H4 (cell line): ENCODE data around the gene NXNL2. TPM values are rescaled to one million over a fixed set of nuclear protein-coding genes. Genes with fewer than 3 reads are reported as not detected.

Source experiments
- DNase-seq: peaks from one replicate; pipeline ENCODE4 v3.0.0-alpha.2; 2015; ENCODE audit warnings: low spot score
- total RNA-seq: library from RNA; depleted of rRNA; stranded (reverse); fragments of >200 nt; shearing (Covaris generic); gene quantifications from 2 replicates; pipeline ENCODE4 v1.2.3, GENCODE V29; 2014

Gene NXNL2
- total RNA-seq, 1 experiment from 2014 or later, result not detected

DNA sequence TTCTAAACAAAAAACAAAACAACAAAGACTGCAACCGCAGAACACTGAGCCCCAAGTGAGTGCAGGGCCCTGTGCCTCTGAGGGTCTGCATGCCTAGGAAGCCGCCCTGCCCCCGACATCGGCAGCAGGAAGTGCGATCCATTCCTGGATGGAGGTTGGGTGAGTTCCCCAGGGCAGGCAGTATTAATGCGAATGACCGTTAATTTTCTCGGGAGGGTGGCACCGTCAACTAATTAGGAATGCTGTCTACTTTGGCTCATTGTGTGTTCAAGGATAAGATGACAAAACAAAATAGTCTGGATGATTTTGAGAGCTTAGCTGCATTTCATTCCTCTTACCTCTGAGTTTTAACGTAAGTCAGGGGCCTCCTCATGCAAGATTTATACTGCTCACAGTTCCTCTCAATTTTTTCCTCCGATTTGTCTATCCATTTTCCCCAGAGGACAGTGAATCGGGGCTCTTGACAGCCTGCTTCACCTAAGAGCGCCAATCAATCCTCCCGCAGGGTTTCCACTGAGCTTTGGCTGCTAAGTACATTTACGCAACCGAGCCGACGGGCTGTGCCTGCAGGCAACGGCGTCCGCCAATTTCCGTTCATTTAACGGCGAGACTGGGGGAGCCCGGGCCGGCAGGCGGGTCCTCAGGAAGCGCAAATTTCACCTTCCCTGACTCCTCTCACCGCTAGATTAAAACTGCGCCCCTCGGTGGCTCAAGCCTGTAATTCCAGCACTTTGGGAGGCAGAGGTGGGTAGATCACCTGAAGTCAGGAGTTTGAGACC is 2.9 kb upstream of the NXNL2 start:
- DNase-seq, result no peak

DNA sequence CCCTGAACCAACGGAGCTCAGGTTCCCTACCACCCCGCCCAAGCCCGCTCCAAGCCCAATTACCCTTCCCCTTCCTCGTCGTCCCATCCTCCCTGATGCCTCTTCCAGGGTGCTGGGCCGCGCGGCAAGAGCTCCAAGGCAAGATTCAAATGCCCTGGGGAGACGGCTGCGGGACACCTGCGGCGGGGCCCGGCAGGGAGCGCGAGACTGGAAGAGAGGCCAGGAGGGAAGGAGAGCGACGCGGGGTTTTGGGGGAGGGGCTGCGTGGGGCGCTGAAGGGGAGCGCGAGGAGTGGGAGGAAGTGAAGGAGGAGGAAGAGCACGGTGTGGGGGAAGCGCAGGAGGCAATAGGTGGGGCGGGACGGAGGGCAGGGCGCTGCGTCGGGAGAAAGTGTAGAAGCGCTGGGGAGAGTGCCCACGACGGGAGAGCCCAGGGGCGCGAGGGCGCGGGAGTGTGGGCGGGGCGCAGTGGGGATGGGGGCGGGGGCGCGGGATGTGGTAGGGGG is 975 bp upstream of the NXNL2 start:
- peak; percentile 31 for DNase-seq

DNA sequence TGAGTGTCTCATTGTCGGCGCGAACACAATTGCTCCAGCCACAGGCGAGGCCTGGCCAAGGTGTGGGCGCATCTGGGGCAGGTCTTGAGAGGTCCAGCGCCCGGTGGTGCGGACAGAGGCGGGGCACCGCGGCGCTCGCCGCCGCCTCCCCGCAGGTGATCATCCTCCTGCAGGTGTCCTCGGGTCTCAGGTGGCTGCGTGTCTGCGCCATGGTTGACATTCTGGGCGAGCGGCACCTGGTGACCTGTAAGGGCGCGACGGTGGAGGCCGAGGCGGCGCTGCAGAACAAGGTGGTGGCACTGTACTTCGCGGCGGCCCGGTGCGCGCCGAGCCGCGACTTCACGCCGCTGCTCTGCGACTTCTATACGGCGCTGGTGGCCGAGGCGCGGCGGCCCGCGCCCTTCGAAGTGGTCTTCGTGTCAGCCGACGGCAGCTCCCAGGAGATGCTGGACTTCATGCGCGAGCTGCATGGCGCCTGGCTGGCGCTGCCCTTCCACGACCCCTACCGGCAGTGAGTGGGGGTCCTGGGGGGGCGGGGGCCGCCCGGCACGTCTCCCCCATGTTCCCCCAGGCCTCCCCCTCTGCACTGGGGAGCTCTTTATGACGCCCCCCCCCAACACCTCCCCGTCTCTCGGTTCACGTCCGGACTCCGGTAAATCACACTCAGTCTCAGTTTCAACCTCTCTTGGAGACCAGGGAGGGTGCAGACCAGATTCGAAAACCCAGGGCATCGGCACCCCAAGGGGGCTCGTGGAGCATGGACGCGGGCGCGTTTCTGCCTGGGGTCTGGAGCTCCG is 446 bp downstream of the NXNL2 start:
- no peak for DNase-seq

DNA sequence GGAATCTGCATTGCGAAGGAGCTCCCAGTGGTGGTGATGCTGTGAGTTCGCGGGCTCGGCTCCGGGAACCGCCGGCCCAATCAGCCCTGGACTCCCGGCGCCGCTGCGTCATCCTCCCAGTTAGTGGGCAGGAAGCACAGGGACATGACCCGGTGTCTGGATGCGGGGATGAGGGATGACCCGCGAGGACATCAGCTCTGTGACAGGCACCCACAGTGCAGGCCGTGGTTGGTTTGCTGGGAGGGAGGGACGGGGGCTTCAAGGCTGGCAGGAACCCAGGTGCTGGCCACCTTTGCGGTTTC is 996 bp downstream of the NXNL2 start:
- no peak for DNase-seq

DNA sequence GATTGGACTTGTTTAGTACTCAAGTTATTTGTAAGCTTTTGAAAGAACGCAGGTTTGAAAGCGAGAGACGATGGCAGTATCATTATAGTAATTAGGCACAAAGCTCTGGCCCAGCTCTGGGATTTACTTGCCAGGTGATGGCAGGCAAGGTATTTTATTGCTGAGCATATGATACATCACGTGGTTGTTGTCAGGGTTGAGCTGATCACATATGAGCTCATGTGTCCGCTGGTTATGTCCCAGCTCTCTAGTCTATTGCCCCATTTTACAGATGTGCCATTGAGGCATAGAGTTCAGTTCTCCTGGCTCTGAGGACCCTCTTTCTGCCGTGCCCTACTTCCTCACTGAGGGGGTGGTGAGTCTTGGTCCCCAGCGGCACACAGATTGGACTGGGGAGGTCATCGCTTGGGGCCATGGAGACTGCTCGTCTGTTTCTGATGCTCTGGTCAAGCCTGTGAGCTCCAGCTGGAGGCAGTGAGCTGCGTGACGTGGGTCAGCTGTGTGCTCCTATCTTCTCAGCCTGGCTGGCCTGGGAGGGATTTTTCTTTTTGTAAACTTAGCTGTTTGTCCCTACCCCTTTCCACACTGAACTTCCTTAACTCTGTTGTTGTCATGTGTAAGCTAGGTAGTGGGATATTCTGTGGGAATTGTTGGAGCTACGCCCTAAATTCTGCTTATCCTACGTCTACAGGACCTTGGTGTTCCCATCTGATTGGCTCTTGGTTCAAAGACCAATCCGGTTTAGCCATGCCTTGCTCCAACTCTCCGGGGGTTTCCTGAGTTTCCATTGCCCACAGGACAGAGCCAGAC is 2.2 kb downstream of the NXNL2 start:
- no peak for DNase-seq

DNA sequence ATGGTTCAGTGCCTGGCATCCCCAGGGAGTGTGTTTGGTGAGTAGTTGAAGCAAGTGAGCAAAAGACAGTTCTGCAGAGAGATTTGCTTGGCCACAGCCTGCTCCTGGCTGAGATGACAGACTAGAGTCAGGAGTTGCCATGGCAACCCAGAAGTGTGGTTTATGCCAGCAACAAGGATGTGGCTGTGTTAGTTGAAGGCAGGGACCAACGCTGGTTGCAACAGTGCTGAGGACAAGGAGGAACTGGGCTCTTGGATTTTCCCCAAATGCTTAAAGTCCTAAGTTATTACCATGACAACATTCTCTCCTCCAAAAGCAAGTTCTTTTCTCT is 2.7 kb downstream of the NXNL2 start:
- DNase-seq, result peak; percentile 85

DNA sequence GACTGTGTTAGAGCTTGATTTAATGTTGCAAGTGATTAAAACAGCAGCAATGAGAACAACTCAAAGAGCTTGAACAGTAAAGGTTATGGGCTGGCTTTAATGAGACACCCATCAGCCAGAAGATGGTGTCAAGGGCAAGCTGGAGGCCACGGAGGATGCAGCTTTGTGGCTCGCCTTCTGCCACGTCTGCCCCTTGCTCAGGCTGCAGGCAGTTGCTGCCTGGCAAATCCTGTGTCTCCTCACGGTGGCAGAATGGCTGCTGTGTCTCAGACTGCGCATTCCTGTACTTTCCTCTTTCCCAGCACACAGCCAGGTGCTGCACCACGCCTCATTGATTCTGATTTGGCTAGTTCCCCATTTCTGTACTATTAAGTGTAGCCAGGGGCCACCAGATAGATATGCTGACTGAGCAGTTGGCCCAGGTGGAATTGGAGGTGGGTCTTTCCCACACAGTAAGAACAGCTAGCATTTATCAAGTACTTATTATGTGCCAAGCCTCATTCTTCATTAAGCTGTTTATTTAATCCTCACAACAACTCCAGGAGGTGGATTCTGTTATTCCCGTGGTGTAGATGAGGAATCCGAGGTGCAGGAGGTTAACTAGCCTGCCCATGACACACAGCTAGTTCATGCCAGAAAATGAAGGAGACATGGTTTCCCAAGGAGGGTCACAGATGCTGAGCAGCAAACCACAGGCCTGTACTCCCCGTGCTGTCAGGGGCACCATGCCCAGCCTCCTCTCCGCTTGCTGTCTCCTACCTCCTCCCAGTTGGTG is 3.5 kb downstream of the NXNL2 start:
- DNase-seq, result no peak

DNA sequence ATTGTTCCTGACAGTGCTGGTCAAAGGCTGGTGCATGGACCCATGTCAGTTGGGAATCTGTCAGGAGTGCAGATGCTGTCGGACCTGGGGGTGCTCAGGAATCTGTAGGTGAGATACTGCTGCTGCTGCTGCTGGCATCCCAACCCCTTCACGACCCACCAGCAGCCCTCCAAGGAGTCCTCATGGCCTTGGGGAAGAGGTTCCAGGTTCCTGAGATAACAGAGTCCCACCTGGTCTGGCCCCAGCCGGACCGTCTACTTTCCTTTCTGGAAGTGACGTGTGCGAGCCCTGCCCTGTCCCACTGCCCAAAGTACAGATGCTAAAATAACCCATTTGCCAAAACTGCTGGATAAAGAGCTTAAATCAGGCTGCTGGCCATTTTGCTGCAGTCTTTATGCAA is 4.3 kb downstream of the NXNL2 start:
- DNase-seq, result no peak

DNA sequence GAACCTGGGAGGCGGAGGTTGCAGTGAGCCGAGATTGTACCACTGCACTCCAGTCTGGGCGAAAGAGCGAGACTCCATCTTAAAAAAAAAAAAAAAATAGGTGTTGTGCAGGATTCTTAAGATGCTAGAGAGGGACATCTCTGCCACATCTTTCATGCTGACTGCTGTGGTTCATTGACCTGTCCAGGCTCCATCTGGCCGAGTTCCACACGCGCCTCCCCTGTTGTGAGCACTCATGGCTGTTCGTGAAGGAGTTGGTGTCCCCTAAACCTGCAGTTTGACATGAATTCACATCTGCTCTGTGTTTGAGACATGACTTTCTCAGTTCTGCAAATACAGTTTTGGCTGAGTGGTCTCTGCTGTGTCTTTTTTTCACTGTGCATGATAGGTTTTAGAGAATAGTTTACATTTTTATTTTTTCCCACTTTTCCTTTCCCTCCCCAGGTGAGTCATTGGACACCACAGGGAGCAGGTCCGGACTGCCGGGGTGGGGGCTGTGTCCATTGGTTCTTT is 5.3 kb downstream of the NXNL2 start:
- no peak for DNase-seq

DNA sequence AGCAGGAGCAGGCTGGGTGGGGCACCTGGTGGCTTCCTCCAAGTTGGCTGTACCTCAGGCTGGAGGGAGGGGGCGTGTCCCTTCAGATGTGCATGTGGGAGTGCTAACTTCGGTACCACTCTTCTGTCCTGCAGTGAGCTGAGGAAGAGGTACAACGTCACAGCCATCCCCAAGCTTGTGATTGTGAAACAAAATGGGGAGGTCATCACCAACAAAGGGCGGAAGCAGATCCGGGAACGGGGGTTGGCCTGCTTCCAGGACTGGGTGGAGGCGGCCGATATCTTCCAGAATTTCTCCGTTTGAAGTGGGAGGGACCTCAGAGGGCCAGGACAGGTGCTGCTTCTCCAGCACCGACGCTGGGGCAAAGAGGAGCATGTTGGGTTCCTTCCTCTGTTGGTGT is 9.3 kb downstream of the NXNL2 start:
- no peak for DNase-seq

DNA sequence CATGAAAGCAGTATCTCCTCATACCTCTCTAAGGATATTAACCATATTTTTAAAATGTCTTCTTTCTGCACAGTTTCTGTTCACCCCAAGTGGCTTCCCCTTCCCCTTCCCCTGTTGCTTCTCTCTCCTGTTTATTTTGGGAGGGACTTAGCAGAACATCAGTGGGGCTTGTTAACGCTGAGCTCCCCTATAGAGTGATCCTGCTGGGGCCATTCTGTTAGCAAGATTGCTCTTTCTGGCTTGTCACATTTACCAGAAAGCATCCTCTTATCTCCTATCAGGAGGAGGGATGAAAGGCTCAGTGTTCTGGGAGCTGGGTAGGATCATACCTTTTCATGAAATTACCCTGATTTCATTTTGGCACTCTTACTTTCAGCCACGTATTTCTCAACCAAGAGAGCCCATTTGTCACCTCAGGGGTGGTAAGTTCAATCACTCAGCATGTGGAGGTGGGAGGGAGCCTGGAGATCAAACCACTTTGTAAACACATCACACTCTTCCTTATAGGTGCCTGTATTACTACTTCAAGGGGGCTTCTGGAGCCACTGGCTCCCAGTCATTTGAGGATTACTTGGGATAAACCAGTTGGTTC is 16.7 kb downstream of the NXNL2 start:
- DNase-seq, result no peak

DNA sequence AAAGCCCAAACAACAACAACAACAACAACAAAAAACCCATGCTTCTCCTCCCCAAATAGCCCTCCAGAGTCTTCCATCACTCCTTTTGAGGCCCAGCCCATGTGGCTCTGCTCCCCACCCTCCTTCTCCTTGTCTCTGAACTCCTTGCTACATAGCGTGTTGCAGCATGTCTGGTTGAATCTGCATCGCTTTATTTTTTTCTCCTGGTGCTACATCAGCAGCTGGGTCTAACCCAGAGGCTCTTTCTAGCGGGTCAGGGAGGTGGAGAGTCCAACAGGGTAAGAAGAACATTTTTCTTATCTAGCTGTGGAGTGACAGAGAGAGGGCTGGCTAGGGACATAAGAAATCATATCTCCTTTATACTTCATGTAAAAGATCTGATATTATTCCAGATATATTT is 18.4 kb downstream of the NXNL2 start:
- no peak for DNase-seq

DNA sequence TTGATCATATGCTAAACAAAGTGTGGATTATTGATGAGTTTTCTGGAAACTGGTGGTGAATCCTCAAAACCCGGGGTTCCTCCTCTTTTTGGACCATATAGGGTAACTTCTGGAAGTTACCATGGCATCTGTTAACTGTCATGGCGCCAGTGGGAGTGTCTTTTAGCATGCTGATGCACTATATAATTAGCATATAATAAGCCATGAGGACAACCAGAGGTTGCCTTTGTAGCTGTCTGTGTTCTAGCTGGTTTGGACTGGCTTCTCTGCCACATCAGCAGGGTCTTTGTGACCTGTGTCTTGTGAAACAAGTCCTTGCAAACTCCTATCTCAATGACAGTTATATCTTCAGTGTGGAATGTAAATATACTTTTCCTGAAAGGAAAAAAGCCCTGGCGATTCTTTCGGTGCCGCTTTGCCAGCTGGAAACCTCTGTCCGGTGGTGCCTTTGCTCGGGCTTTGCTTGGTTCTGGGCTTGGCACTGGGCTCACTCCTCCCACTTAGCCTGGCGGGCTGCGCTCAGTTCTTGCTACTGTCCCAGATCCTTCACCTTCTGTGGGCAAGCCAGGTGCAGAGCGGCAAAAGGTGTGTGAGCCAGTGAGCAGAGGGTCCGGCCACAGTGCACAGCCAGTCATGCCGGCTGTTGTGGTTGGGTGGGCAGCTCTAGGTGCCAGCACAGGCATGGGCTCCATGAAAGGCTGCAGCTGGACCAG is 20.4 kb downstream of the NXNL2 start:
- DNase-seq, result no peak

DNA sequence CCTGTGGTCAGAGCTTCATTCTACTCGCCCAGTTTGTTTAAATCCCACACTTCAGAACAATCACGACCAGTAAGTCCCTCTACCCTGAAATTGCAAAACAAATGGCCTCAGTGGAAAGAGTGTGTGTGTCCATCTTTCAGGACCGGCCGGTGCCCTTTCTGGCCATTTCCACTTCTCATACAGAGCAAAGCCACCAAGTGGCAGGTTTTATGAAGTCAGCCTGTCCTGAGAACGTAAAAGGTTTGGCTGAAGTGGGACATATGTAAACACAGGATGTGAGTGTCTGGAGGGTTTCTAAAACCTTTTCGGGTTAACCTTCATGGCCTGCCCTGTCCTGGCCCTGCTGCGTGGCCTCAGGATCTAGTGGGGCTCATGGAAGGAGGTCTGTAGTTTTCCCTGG is 24.7 kb downstream of the NXNL2 start:
- peak; percentile 36 for DNase-seq

DNA sequence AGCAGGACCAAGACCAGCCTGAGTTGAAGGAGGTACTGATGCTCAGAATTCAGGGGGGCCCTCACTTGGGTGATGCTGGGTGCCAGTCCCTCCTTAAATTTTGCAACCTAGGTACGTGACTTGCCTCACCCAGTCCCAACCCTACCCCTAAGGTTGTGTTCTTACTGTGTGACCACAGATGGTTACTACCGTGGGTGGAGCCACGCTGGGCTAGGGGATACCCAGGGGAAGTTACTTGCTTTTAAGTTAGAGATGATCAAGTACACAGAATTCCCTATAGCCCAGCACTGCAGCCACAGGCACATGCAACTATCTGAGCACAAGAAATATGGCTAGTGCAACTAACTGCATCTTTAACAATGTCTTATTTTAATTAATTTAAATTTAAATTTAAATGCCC is 32.9 kb downstream of the NXNL2 start:
- no peak for DNase-seq

DNA sequence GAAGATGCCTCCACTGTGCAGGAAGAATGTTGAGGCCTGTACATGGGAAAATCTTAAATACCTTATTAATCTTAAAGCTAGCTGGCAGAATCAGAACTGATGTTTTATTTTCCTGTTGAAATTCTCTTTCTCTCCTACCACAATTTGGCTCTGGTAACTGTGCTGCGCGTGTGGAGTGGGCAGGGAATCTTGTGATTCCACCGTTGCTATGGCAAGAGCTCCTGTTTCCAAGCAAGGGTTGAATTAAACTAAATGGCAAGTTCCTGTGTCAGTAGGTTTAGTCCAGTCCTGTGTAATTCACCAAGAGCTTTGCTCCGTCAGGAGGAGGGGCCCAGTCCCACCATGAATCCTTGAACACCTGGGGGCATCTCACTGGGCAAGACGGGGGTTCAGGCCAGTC is 36.4 kb downstream of the NXNL2 start:
- no peak for DNase-seq

DNA sequence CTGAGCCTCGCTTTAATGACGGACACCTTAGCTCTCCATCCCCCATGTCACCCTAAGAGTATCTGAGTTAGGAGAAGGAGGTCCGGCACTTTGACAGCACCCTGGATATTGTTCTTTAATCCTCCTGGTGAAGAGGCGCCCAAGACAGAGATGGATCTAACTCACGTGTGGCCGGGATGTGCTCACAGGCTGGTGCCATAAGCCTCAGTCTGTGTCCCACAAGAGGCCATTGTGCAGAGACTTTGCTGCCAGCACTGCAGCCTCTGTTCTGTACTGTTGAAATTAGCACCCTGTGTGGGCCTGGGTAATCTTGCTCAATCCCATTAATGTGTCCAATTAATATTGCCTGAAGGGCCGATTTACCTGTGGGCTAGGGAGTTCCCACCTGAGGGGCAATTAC is 37.7 kb downstream of the NXNL2 start:
- DNase-seq, result no peak

DNA sequence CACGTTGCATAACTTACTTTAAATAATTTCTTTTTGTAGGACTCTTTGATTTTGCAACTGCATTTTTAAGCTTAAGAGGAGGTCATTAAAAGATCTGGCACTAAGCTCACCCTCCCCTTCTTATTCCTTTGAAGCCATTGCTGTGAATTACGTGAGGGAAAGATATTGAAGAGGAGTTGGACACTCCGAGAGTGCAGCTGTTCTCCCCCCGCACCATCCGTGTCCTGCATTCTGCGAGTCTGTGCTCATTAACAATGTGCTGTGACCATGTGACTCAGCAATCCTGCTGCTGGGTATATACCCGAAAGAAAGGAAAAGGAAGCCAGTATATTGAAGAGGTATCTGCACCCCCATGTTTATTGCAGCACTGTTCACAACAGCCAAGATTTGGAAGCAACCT is 40.0 kb downstream of the NXNL2 start:
- peak; percentile 30 for DNase-seq

DNA sequence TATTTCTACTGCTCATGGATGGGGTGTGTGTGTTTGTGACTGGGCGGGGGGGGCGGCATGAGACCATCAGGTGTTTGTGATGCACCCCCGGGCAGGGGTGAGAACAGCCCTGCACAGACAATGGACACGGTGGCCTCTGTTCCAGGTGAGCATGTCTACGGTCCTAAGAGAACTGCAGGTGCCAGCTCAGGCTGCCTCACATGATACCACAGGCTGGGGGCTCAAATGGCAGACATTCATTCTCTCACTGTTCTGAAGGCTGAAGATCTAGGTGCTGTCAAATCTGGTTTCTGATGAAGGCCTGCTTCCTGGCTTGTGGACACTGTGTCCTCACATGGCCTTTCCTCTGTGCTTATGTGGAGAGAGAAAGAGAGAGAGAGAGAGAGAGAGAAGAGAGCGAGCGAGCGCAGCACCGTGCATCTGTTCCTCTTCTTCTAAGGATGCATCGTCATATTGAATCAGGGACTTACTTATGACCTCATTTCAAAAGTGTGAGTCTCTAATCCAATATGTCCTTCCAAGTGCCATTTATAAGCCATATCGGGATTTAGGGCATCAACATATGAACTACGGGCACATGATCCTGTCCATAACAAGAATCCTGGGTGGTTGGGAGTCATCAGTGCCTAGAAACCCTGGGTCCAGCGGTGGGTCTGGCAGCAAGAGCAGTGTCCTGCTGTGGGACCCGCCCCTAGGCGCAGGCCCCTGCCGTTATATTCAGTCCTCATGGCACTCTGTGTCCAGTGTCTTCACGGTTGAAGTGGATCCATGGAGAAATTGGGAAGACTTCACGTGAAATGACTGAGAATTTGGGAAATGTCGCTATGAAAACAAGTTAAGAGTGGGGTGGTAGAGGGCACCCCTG is 42.5 kb downstream of the NXNL2 start:
- no peak for DNase-seq
